Heart right ventricle (tissue), 16 donors: ENCODE data around the gene RSPH9. TPM values are rescaled to one million over a fixed set of nuclear protein-coding genes. Genes with fewer than 3 reads are reported as not detected.
A peak's percentile ranks its signal among the peaks of the same experiment; 100 is the strongest.

ENCODE experiments used
- ATAC-seq, 8 donors: fragments of 200-7000 bp; cut with Tn5 transposase; one replicate each; pipeline ENCODE4 v1.9.1; 2020; ENCODE audit warnings: mild to moderate bottlenecking in 8 of 8, moderate library complexity in 8 of 8, moderate number of reproducible peaks in 1 of 8
- DNase-seq, 2 donors: peaks; one replicate each; pipeline ENCODE4 v3.0.0-alpha.2; 2020
- H3K27ac ChIP-seq, 10 donors: fragments of 200-600 bp; sonication (generic) in 2 of 10; one replicate each; pipeline versions ENCODE4 v1.5.0 to v1.8.0; 2020 to 2022; ENCODE audit warnings: mild to moderate bottlenecking in 3 of 10
- H3K27me3 ChIP-seq, 7 donors: fragments of 200-600 bp; one replicate each; pipeline ENCODE4 v1.8.0; 2021 to 2022; ENCODE audit warnings: mild to moderate bottlenecking in 2 of 7
- H3K36me3 ChIP-seq, 9 donors: fragments of 200-600 bp; sonication (generic) in 1 of 9; one replicate each; pipeline versions ENCODE4 v1.5.0 to v1.8.0; 2020 to 2022; ENCODE audit warnings: mild to moderate bottlenecking in 2 of 9
- H3K4me1 ChIP-seq, 9 donors: fragments of 200-600 bp; sonication (generic) in 1 of 9; one replicate each; pipeline versions ENCODE4 v1.5.0 to v1.8.0; 2020 to 2022; ENCODE audit warnings: mild to moderate bottlenecking in 4 of 9
- H3K4me3 ChIP-seq, 10 donors: fragments of 200-600 bp; sonication (generic) in 2 of 10; one replicate each; pipeline versions ENCODE4 v1.5.0 to v1.8.0; 2020 to 2022; ENCODE audit warnings: mild to moderate bottlenecking in 7 of 10, moderate library complexity in 2 of 10
- H3K9me3 ChIP-seq, 11 donors: fragments of 200-600 bp in 10 of 11; sonication (generic) in 2 of 11; one replicate each; pipeline versions ENCODE4 v1.5.0 to v1.8.0; 2013 to 2022; ENCODE audit warnings: mild to moderate bottlenecking in 2 of 11, control low read depth in 1 of 11, moderate library complexity in 1 of 11
- WGBS, 2 donors: extraction: QIAGEN DNeasy Blood & Tissue Kit; methylation state at CpG; one replicate each; pipeline ENCODE4 v1.1.7; 2013; ENCODE audit warnings: inconsistent platforms in 1 of 2; 5-methylcytosine and 5-hydroxymethylcytosine counted together
- intact Hi-C, 10 donors: fragments of 100-400 bp; cut with DNase I; formaldehyde crosslinking; loops; one replicate each; pipeline versions ENCODE4 v1.11.1 to v1.14.2; 2022
- polyA plus RNA-seq, 2 donors: library from polyadenylated mRNA; stranded (reverse); fragments of 200-250 nt; gene quantifications; one replicate each; pipeline ENCODE4 v1.2.3, GENCODE V29; 2013
- total RNA-seq, 10 donors: library from RNA; stranded (reverse); fragmentation: NEBNext Ultra II Directional in 3 of 10; extraction: Animal tissue kit (Norgen Biotek cat#: 25700) in 3 of 10; gene quantifications; one replicate each; pipeline versions ENCODE4 v1.2.1 to v1.2.4, GENCODE V29; 2021 to 2023
- TF ChIP-seq, protein P1 (sequence below), 9 donors: fragments of 200-600 bp; sonication (generic) in 2 of 9; IDR thresholded peaks; one replicate each; pipeline versions ENCODE4 v1.5.0 to v1.8.0; 2021 to 2022; ENCODE audit warnings: antibody characterized with exemption in 9 of 9, mild to moderate bottlenecking in 5 of 9, moderate library complexity in 1 of 9
- donor health status: Arrhythmogenic right ventricular cardiomyopathy.
- donor health status: ischemic (EF 13 %, LVEDD 7.1; RV severe dilation, severe dysfunction).
- donor health status: healthy with polysubstance abuse.
- donor health status: DM: no; HTN: yes; CAD: no.
- donor health status: DM: no; HTN: no; CAD: no.
- donor health status: ischemic (EF 25% LVEDD 6.9; RV normal size, moderate dysfunction).
- donor health status: ischemic (EF 25% LVEDD 5.7; RV mildly dilated, moderate dysfunction).
- donor health status: healthy.
- donor health status: DM: yes; HTN: yes; CAD: no.
- donor health status: Ischemic cardiomyopathy.
- donor health status: ischemic (EF 35%, LVEDD 5.7; RV mildly dilated, moderate dysfunction).
- donor health status: nonischemic (EF 11% LVEDD 7.7; RV severe dilation, severe dysfunction).
- donor health status: DM: yes; HTN: yes; CAD: no.
- donor health status: PGD.
- donor health status: ischemic (EF 29% LVEDD 5.4; RV normal size, mild dysfunction).
- donor health status: nonischemic (EF 23%, LVEDD 6.1; RV moderate dilation, normal function).

RSPH9 gene
- total and polyA plus RNA-seq, 12 donors: 0.09 to 0.45 (median 0.13) TPM; not detected in 5

DNA sequence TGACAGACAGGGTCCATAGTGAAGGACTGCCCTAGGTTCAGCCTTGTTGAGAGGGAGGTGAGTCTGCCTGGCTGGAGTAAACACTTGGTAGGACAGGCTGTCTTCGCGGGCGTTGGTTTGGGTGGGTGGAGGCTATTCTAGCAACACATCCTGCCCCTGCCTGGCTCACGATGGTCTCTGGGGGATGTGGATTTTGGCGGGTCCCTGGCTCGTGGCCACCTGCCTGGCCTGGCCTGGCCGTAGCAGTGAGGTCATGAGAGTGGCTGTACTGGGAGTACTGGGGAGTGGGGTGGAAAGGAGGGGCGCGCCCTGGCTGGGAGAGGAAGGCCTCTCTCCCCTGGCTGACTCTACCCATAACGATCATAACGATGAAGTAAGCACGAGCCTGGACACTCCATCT is 73.0 kb downstream of the RSPH9 start:
- Histone ChIP-seq H3K36me3 (no peaks in the 10 kb centered on the region), H3K4me3 (no peak overlapping the region), H3K27me3 (no peaks in the 10 kb centered on the region), H3K9me3 (no peaks in the 10 kb centered on the region), H3K4me1 (peaks cover 4 to 56% (median 41%) of the 10 kb centered on the region in 9 donors), H3K27ac (peak overlapping the region; percentile 31 to 92 (median 82))
- TF ChIP-seq, protein P1, sequence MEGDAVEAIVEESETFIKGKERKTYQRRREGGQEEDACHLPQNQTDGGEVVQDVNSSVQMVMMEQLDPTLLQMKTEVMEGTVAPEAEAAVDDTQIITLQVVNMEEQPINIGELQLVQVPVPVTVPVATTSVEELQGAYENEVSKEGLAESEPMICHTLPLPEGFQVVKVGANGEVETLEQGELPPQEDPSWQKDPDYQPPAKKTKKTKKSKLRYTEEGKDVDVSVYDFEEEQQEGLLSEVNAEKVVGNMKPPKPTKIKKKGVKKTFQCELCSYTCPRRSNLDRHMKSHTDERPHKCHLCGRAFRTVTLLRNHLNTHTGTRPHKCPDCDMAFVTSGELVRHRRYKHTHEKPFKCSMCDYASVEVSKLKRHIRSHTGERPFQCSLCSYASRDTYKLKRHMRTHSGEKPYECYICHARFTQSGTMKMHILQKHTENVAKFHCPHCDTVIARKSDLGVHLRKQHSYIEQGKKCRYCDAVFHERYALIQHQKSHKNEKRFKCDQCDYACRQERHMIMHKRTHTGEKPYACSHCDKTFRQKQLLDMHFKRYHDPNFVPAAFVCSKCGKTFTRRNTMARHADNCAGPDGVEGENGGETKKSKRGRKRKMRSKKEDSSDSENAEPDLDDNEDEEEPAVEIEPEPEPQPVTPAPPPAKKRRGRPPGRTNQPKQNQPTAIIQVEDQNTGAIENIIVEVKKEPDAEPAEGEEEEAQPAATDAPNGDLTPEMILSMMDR (IDR thresholded peaks at IDR 0.05): no peak
- WGBS, 2 donors: 49 to 54% methylated on average over 12 of the region's 12 CpGs
- intact Hi-C loops: loop anchor here in 3 of 10 donors (5.0 kb wide), 3 partner anchors 36 to 54 kb away; partner anchors contain the start of gene VEGFA (in 1 of the 3)
- ATAC-seq (peak; percentile 30 to 93 (median 86)), DNase-seq (peak; percentile 77 to 87)

DNA sequence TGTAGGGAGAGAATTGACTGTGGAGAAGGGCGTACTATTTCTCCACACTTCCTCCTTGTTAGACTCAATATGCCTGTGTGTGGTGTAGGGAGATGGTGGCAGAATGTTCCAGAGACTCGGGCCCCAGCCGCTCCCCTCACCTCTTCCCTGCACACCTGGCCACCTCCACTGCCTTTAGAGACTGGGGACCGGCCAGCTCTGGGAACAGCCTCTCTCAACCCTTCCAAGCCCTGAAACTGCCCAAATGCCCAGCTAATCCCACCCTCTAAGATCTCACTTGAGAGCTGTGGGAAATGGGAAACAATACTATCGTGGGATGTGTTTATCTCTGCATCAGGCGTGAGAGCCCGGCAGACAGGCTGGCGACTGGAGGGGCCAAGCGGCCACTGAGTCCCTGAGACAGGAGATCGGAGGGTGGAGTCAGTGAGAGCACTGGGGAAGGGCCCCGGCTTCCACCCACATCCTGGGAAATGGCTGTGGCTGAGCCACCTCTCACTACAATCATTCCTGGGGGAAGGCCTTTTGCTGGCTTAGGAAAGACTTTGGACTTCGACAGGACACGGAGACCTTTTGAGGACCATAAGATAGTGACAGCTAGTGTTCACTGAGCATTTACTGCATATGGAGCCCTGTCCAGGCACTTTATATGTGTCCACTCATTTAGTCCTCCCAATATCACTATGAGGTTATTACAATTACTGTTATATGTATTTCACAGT is 73.7 kb downstream of the RSPH9 start:
- 61 to 68% methylated on average over 13 of the region's 13 CpGs for WGBS, 2 donors
- Histone ChIP-seq H3K4me1 (peaks cover 4 to 55% (median 42%) of the 10 kb centered on the region in 9 donors), H3K36me3 (no peaks in the 10 kb centered on the region), H3K9me3 (no peaks in the 10 kb centered on the region), H3K27ac (peak overlapping the region; percentile 31 to 92 (median 82)), H3K4me3 (no peak overlapping the region), H3K27me3 (no peaks in the 10 kb centered on the region)
- peak in 1 of 2 donors; percentile 50 for DNase-seq
- peak; percentile 11 to 64 (median 54) for ATAC-seq
- intact Hi-C loops: loop anchor here in 3 of 10 donors (5.0 kb wide), 3 partner anchors 36 to 54 kb away; partner anchors contain the start of gene VEGFA (in 1 of the 3)
- TF ChIP-seq, protein P1 (IDR thresholded peaks at IDR 0.05): no peak

DNA sequence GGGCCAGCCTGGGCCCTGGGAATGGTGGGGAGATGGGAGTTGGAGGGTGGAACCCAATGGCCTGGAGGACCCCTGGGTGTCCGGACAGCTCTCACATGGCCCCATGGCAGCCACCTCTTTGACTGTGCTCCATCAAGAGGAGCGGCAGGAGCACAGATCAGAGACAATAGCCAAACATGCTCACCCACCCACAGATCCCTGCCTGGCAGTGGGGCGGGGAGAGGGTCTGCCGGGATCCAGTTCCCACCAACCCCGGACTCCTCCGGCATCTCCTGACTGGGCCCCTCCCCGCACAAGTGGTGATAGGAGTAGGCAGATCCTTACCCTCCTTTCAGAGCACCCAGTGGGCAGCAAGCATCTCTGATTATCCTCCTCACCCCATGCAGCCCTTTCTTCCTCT is 74.7 kb downstream of the RSPH9 start:
- Histone ChIP-seq H3K27me3 (no peaks in the 10 kb centered on the region), H3K4me1 (peaks cover 4 to 52% (median 45%) of the 10 kb centered on the region in 9 donors), H3K36me3 (no peaks in the 10 kb centered on the region), H3K27ac (peak overlapping the region in 9 of 10 donors; percentile 74 to 92 (median 84)), H3K4me3 (no peak overlapping the region), H3K9me3 (no peaks in the 10 kb centered on the region)
- DNase-seq: no peak
- intact Hi-C loops: loop anchor here in 3 of 10 donors (5.0 kb wide), 3 partner anchors 37 to 53 kb away; partner anchors contain the start of gene VEGFA (in 1 of the 3)
- no peak for ATAC-seq
- TF ChIP-seq, protein P1 (IDR thresholded peaks at IDR 0.05): no peak
- 87 to 93% methylated on average over 7 of the region's 7 CpGs for WGBS, 2 donors

DNA sequence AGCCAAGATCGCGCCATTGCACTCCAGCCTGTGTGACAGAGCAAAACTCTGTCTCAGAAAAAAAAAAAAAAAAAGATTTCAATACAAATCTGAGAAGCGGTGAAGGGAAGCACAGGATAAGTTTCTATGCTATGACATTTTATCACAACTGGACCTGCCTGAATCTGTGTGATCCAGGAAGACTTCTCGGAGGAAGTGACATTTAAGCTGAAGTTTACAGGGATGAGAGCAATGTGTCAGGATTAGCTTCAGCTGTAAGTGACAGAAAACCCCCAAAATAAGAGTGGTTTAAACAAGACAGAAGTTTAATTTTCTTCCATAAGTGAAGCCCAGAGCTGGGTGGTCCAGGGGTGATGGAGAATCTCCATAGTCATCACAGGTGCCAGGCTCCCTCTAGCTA is 76.2 kb downstream of the RSPH9 start:
- H3K4me3 ChIP-seq: no peak overlapping the region
- TF ChIP-seq, protein P1 (IDR thresholded peaks at IDR 0.05): no peak
- H3K36me3 ChIP-seq: no peaks in the 10 kb centered on the region
- ATAC-seq (no peak), DNase-seq (no peak)
- H3K27ac ChIP-seq: no peak overlapping the region
- intact Hi-C loops: loop anchor here in 7 of 10 donors (5.0 kb wide), 5 partner anchors 36 to 356 kb away; no protein-coding TSS in a partner anchor
- no peaks in the 10 kb centered on the region for H3K27me3 ChIP-seq
- WGBS, 2 donors: 89 to 97% methylated on average over 4 of the region's 4 CpGs
- H3K4me1 ChIP-seq: peaks cover 4 to 44% (median 36%) of the 10 kb centered on the region in 9 donors
- no peaks in the 10 kb centered on the region for H3K9me3 ChIP-seq

Other genes with a start within 250 kb of the RSPH9 start
- 10 to 100 TPM in 7 of 10 donors, 1 to 10 TPM in 3; 7.8 to 16.8 (median 10.9) TPM for gene ABCC10, start 217.5 kb upstream of the RSPH9 start, total RNA-seq
- 10 to 100 TPM in 1 of 2 donors, 1 to 10 TPM in 1; 7.1 to 44.3 TPM for gene ABCC10, start 217.5 kb upstream of the RSPH9 start, polyA plus RNA-seq
- 1 to 10 TPM in 6 of 10 donors, under 1 TPM in 3, not detected in 1; 0.28 to 5.1 (median 1.2) TPM for gene DLK2, start 189.5 kb upstream of the RSPH9 start, total RNA-seq
- gene DLK2, start 189.5 kb upstream of the RSPH9 start, polyA plus RNA-seq: 1 to 10 TPM; 1.8 to 4.5 TPM
- 10 to 100 TPM; 14.7 to 29.3 (median 19.6) TPM for gene TJAP1, start 167.5 kb upstream of the RSPH9 start, total RNA-seq
- 10 to 100 TPM; 13.0 to 29.7 TPM for gene TJAP1, start 167.5 kb upstream of the RSPH9 start, polyA plus RNA-seq
- gene LRRC73, start 134.7 kb upstream of the RSPH9 start, total RNA-seq: 1 to 10 TPM in 8 of 10 donors, under 1 TPM in 2; 0.53 to 3.8 (median 2.1) TPM
- 1 to 10 TPM in 1 of 2 donors, under 1 TPM in 1; 0.44 to 1.9 TPM for gene LRRC73, start 134.7 kb upstream of the RSPH9 start, polyA plus RNA-seq
- 10 to 100 TPM; 52.6 to 86.3 (median 69.0) TPM for gene YIPF3, start 128.1 kb upstream of the RSPH9 start, total RNA-seq
- 100 to 1,000 TPM in 1 of 2 donors, 10 to 100 TPM in 1; 50.3 to 115 TPM for gene YIPF3, start 128.1 kb upstream of the RSPH9 start, polyA plus RNA-seq
- gene POLR1C, start 127.9 kb upstream of the RSPH9 start, total RNA-seq: 10 to 100 TPM; 10.3 to 21.9 (median 15.3) TPM
- 10 to 100 TPM; 13.9 to 35.5 TPM for gene POLR1C, start 127.9 kb upstream of the RSPH9 start, polyA plus RNA-seq
- 10 to 100 TPM; 11.7 to 20.1 (median 17.0) TPM for gene XPO5, start 69.0 kb upstream of the RSPH9 start, total RNA-seq
- 10 to 100 TPM in 1 of 2 donors, 1 to 10 TPM in 1; 6.9 to 10.8 TPM for gene XPO5, start 69.0 kb upstream of the RSPH9 start, polyA plus RNA-seq
- gene POLH, start 68.9 kb upstream of the RSPH9 start, total RNA-seq: 10 to 100 TPM in 4 of 10 donors, 1 to 10 TPM in 6; 5.5 to 11.2 (median 8.9) TPM
- 1 to 10 TPM; 2.1 to 2.7 TPM for gene POLH, start 68.9 kb upstream of the RSPH9 start, polyA plus RNA-seq
- gene GTPBP2, start 15.8 kb upstream of the RSPH9 start, total RNA-seq: 10 to 100 TPM; 19.5 to 32.1 (median 25.1) TPM
- 10 to 100 TPM; 37.3 to 37.9 TPM for gene GTPBP2, start 15.8 kb upstream of the RSPH9 start, polyA plus RNA-seq
- gene MAD2L1BP, start 9.2 kb upstream of the RSPH9 start, total RNA-seq: 10 to 100 TPM; 20.7 to 34.8 (median 28.1) TPM
- gene MAD2L1BP, start 9.2 kb upstream of the RSPH9 start, polyA plus RNA-seq: 10 to 100 TPM; 13.5 to 29.2 TPM
- gene MRPS18A, start 42.8 kb downstream of the RSPH9 start, total RNA-seq: 10 to 100 TPM; 36.0 to 52.9 (median 40.6) TPM
- 100 to 1,000 TPM in 1 of 2 donors, 10 to 100 TPM in 1; 30.4 to 103 TPM for gene MRPS18A, start 42.8 kb downstream of the RSPH9 start, polyA plus RNA-seq
- gene VEGFA, start 125.2 kb downstream of the RSPH9 start, total RNA-seq: 100 to 1,000 TPM; 163 to 456 (median 216) TPM
- 100 to 1,000 TPM; 133 to 396 TPM for gene VEGFA, start 125.2 kb downstream of the RSPH9 start, polyA plus RNA-seq